Measurements from ENCODE around the gene SIX3.

GRCh38 chr2:44940049-44940494, 1.4 kb upstream of the SIX3 start:
- TF ChIP-seq, protein P1, sequence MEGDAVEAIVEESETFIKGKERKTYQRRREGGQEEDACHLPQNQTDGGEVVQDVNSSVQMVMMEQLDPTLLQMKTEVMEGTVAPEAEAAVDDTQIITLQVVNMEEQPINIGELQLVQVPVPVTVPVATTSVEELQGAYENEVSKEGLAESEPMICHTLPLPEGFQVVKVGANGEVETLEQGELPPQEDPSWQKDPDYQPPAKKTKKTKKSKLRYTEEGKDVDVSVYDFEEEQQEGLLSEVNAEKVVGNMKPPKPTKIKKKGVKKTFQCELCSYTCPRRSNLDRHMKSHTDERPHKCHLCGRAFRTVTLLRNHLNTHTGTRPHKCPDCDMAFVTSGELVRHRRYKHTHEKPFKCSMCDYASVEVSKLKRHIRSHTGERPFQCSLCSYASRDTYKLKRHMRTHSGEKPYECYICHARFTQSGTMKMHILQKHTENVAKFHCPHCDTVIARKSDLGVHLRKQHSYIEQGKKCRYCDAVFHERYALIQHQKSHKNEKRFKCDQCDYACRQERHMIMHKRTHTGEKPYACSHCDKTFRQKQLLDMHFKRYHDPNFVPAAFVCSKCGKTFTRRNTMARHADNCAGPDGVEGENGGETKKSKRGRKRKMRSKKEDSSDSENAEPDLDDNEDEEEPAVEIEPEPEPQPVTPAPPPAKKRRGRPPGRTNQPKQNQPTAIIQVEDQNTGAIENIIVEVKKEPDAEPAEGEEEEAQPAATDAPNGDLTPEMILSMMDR (IDR thresholded peaks at IDR 0.05), result no peak
- TF ChIP-seq POLR2A (IDR thresholded peaks at IDR 0.05) (no peak), POLR2AphosphoS5 (IDR thresholded peaks at IDR 0.05) (no peak)
